HepG2 (cell line): ENCODE measurements around the gene INSIG2. TPM values are rescaled to one million over a fixed set of nuclear protein-coding genes. Genes with fewer than 3 reads are reported as not detected.

Source experiments
- HNRNPL ChIP-seq: fragments of 200-400 bp; formaldehyde crosslinking; IDR thresholded peaks from 2 replicates; pipeline ENCODE4 v1.6.1; 2017; ENCODE audit warnings: mild to moderate bottlenecking, low read depth, low read length
- MAFG ChIP-seq: sonication (generic); formaldehyde crosslinking; IDR thresholded peaks from 2 replicates; pipeline ENCODE4 v1.5.1; 2020; ENCODE audit warnings: mild to moderate bottlenecking, missing genetic modification reagents
- MLLT10 ChIP-seq: sonication (generic); formaldehyde crosslinking; IDR thresholded peaks from 2 replicates; pipeline ENCODE4 v1.4.0; 2020; ENCODE audit warnings: missing genetic modification reagents
- MTF2 ChIP-seq: sonication (generic); formaldehyde crosslinking; IDR thresholded peaks from 2 replicates; pipeline ENCODE4 v1.5.0; 2020; ENCODE audit warnings: missing genetic modification reagents, borderline replicate concordance
- PTBP1 ChIP-seq: fragments of 200-400 bp; formaldehyde crosslinking; IDR thresholded peaks from 2 replicates; pipeline ENCODE4 v1.6.1; 2018; ENCODE audit warnings: low read length, low read depth; ENCODE audit not compliant: poor library complexity, severe bottlenecking
- REPIN1 ChIP-seq: sonication (generic); formaldehyde crosslinking; IDR thresholded peaks from 2 replicates; pipeline ENCODE4 v1.8.0; 2022; ENCODE audit warnings: missing genetic modification reagents, low read depth, mild to moderate bottlenecking, borderline replicate concordance
- SP5 ChIP-seq: IDR thresholded peaks from 2 replicates; pipeline ENCODE4 v1.6.1; 2016; ENCODE audit warnings: low read depth, borderline replicate concordance
- ZNF124 ChIP-seq: sonication (generic); formaldehyde crosslinking; IDR thresholded peaks from 2 replicates; pipeline ENCODE4 v1.4.0; 2020; ENCODE audit warnings: missing genetic modification reagents
- ZNF136 ChIP-seq: sonication (generic); formaldehyde crosslinking; IDR thresholded peaks from 2 replicates; pipeline ENCODE4 v1.8.1; 2022; ENCODE audit warnings: low read depth, mild to moderate bottlenecking, moderate library complexity, missing genetic modification reagents
- ZNF20 ChIP-seq: sonication (generic); formaldehyde crosslinking; IDR thresholded peaks from 2 replicates; pipeline ENCODE4 v1.4.0; 2020; ENCODE audit warnings: mild to moderate bottlenecking, moderate library complexity, missing genetic modification reagents
- ZNF251 ChIP-seq: sonication (generic); formaldehyde crosslinking; IDR thresholded peaks from 2 replicates; pipeline ENCODE4 v1.9.0; 2021; ENCODE audit warnings: mild to moderate bottlenecking, missing genetic modification reagents
- ZNF468 ChIP-seq: sonication (generic); formaldehyde crosslinking; IDR thresholded peaks from 2 replicates; pipeline ENCODE4 v1.8.0; 2022; ENCODE audit warnings: mild to moderate bottlenecking, moderate library complexity, missing genetic modification reagents
- ZNF546 ChIP-seq: sonication (generic); formaldehyde crosslinking; conservative IDR thresholded peaks from 2 replicates; pipeline ENCODE4 v1.8.1; 2023; ENCODE audit warnings: mild to moderate bottlenecking, missing genetic modification reagents
- ZNF547 ChIP-seq: sonication (generic); formaldehyde crosslinking; IDR thresholded peaks from 2 replicates; pipeline ENCODE4 v1.5.1; 2020; ENCODE audit warnings: mild to moderate bottlenecking, missing genetic modification reagents
- ZNF563 ChIP-seq: sonication (generic); formaldehyde crosslinking; IDR thresholded peaks from 2 replicates; pipeline ENCODE4 v1.8.0; 2022; ENCODE audit warnings: mild to moderate bottlenecking, moderate library complexity, missing genetic modification reagents
- ZNF629 ChIP-seq: sonication (generic); formaldehyde crosslinking; conservative IDR thresholded peaks from 2 replicates; pipeline ENCODE4 v1.5.0; 2020; ENCODE audit warnings: missing genetic modification reagents
- ZNF720 ChIP-seq: sonication (generic); formaldehyde crosslinking; IDR thresholded peaks from 2 replicates; pipeline ENCODE4 v1.4.0; 2020; ENCODE audit warnings: missing genetic modification reagents
- ZNF772 ChIP-seq: sonication (generic); formaldehyde crosslinking; IDR thresholded peaks from 2 replicates; pipeline ENCODE4 v1.5.0; 2020; ENCODE audit warnings: mild to moderate bottlenecking, missing genetic modification reagents
- ZNF776 ChIP-seq: sonication (generic); formaldehyde crosslinking; IDR thresholded peaks from 2 replicates; pipeline ENCODE4 v1.4.0; 2020; ENCODE audit warnings: mild to moderate bottlenecking, missing genetic modification reagents
- polyA plus RNA-seq, 8 experiments: library from polyadenylated mRNA; depleted of rRNA in 3 of 8; stranded (reverse) in 7 of 8; unstranded in 1 of 8; fragments of >200 nt; fragmentation: Illumina TruSeq in 4 of 8; extraction: Trizol in 4 of 8; gene quantifications; 2 replicates each; pipeline versions ENCODE4 v1.2.1 to v1.2.3, GENCODE V29; 2011 to 2016; ENCODE audit warnings: low read depth in 4 of 8, missing spikeins in 1 of 8, mixed read lengths in 1 of 8; ENCODE audit not compliant: insufficient read depth in 1 of 8
- total RNA-seq, 5 experiments: library from RNA; depleted of rRNA; stranded (reverse); fragments of >200 nt; fragmentation: Illumina TruSeq; extraction: Trizol; gene quantifications; 2 replicates each; pipeline ENCODE4 v1.2.3, GENCODE V29; 2016; ENCODE audit warnings: low read depth in 1 of 5
- TF ChIP-seq, protein P1 (sequence below): sonication (generic); formaldehyde crosslinking; IDR thresholded peaks from 2 replicates; pipeline ENCODE4 v1.4.0; 2020; ENCODE audit warnings: missing genetic modification reagents
- TF ChIP-seq, protein P2 (sequence below): sonication (generic); formaldehyde crosslinking; IDR thresholded peaks from 2 replicates; pipeline ENCODE4 v1.4.0; 2020; ENCODE audit warnings: missing genetic modification reagents
- TF ChIP-seq, protein P3 (sequence below): IDR thresholded peaks from 2 replicates; pipeline ENCODE4 v1.6.1; 2016; ENCODE audit warnings: low read depth
- TF ChIP-seq, protein P4 (sequence below): IDR thresholded peaks from 2 replicates; pipeline ENCODE4 v1.6.1; 2018; ENCODE audit warnings: missing genetic modification reagents, mild to moderate bottlenecking, missing compliant biosample characterization

INSIG2 gene
- total and polyA plus RNA-seq, 2 of the 13 experiments (the other 11 are each of a cell fraction or from before 2014, with no cell fraction given), result 73.5 to 481 TPM

DNA sequence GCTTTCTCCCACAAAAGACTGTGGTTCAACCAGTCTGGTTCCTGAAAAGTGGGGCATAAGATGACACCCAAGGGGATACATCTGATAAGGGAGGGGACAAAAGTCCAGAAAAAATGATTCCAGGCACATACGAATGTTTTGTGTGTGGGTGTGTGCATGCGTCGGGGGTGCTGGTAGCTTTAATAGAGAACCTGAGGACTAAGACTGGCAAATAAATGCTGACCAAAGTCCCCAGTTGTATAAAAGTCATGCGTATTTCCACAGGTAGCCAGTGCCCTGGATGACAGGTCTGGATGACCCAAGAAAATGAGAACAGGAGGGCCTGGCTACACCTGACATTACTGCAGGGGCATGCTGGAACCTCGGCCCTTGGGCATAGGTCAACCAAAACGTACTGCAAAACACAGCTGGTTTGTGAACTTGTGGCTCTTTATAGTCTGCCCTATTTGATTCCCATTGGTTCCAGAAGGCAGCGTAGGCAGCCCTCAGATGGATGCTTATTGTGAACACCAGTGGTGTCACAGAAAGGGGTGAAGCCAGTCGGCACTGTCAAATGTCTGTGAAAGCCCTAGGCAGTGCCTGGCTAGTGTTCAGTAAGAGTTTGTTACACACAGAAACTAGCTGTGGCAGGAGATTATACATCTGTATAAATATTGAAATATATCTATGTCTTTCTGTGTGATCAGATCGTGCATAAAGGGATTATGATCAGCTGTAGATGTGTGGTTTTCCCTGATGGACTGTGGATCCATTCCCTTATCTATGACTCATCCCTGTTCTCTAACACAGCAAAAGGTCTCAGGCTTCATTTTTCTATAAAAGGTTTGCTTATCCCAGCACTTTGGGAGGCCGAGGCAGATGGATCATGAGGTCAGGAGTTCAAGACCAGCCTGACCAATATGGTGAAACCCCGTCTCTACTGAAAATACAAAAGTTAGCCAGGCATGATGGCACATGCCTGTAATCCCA, 58.3 kb downstream of the INSIG2 start (continued):
- TF ChIP-seq, protein P1, sequence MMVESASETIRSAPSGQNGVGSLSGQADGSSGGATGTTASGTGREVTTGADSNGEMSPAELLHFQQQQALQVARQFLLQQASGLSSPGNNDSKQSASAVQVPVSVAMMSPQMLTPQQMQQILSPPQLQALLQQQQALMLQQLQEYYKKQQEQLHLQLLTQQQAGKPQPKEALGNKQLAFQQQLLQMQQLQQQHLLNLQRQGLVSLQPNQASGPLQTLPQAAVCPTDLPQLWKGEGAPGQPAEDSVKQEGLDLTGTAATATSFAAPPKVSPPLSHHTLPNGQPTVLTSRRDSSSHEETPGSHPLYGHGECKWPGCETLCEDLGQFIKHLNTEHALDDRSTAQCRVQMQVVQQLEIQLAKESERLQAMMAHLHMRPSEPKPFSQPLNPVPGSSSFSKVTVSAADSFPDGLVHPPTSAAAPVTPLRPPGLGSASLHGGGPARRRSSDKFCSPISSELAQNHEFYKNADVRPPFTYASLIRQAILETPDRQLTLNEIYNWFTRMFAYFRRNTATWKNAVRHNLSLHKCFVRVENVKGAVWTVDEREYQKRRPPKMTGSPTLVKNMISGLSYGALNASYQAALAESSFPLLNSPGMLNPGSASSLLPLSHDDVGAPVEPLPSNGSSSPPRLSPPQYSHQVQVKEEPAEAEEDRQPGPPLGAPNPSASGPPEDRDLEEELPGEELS, result no peak
- TF ChIP-seq, protein P2, sequence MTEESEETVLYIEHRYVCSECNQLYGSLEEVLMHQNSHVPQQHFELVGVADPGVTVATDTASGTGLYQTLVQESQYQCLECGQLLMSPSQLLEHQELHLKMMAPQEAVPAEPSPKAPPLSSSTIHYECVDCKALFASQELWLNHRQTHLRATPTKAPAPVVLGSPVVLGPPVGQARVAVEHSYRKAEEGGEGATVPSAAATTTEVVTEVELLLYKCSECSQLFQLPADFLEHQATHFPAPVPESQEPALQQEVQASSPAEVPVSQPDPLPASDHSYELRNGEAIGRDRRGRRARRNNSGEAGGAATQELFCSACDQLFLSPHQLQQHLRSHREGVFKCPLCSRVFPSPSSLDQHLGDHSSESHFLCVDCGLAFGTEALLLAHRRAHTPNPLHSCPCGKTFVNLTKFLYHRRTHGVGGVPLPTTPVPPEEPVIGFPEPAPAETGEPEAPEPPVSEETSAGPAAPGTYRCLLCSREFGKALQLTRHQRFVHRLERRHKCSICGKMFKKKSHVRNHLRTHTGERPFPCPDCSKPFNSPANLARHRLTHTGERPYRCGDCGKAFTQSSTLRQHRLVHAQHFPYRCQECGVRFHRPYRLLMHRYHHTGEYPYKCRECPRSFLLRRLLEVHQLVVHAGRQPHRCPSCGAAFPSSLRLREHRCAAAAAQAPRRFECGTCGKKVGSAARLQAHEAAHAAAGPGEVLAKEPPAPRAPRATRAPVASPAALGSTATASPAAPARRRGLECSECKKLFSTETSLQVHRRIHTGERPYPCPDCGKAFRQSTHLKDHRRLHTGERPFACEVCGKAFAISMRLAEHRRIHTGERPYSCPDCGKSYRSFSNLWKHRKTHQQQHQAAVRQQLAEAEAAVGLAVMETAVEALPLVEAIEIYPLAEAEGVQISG (CRISPR knock-in tag), result no peak
- TF ChIP-seq ZNF776 (CRISPR knock-in tag) (no peak), ZNF563 (CRISPR knock-in tag) (0 out of 2 replicates have a peak, but pooled peaks have one; percentile 29), ZNF136 (CRISPR knock-in tag) (no peak), ZNF547 (CRISPR knock-in tag) (no peak), MAFG (CRISPR knock-in tag) (no peak), REPIN1 (CRISPR knock-in tag) (0 out of 2 replicates have a peak, but pooled peaks have one; percentile 17), MLLT10 (CRISPR knock-in tag) (no peak), ZNF546 (CRISPR knock-in tag) (no peak), SP5 (CRISPR knock-in tag) (no peak), ZNF468 (CRISPR knock-in tag) (no peak), ZNF251 (CRISPR knock-in tag) (no peak), ZNF720 (CRISPR knock-in tag) (no peak), PTBP1 (no peak), ZNF20 (CRISPR knock-in tag) (no peak), MTF2 (peak; percentile 52; the same call in 1 of the 2 replicates), ZNF124 (CRISPR knock-in tag) (no peak), ZNF629 (0 out of 2 replicates have a peak, but pooled peaks have one; percentile 7), ZNF772 (CRISPR knock-in tag) (no peak), HNRNPL (no peak)
- TF ChIP-seq, protein P3, sequence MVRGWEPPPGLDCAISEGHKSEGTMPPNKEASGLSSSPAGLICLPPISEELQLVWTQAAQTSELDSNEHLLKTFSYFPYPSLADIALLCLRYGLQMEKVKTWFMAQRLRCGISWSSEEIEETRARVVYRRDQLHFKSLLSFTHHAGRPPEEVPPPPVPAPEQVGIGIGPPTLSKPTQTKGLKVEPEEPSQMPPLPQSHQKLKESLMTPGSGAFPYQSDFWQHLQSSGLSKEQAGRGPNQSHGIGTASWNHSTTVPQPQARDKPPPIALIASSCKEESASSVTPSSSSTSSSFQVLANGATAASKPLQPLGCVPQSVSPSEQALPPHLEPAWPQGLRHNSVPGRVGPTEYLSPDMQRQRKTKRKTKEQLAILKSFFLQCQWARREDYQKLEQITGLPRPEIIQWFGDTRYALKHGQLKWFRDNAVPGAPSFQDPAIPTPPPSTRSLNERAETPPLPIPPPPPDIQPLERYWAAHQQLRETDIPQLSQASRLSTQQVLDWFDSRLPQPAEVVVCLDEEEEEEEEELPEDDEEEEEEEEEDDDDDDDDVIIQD, result no peak
- TF ChIP-seq, protein P4, sequence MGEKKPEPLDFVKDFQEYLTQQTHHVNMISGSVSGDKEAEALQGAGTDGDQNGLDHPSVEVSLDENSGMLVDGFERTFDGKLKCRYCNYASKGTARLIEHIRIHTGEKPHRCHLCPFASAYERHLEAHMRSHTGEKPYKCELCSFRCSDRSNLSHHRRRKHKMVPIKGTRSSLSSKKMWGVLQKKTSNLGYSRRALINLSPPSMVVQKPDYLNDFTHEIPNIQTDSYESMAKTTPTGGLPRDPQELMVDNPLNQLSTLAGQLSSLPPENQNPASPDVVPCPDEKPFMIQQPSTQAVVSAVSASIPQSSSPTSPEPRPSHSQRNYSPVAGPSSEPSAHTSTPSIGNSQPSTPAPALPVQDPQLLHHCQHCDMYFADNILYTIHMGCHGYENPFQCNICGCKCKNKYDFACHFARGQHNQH, result no peak
